Measurements from ENCODE around the gene TSPYL4. TPM values are rescaled to one million over a fixed set of nuclear protein-coding genes. Genes with fewer than 3 reads are reported as not detected.

TSPYL4 gene
- total and polyA plus RNA-seq, 2 donors, result 15.1 to 16.1 TPM

GRCh38 chr6:116248577-116248976 lies 5.3 kb downstream of the TSPYL4 start:
- 97% methylated on average over 2 of the region's 2 CpGs for WGBS
- H3K9me3 ChIP-seq (ENCODE audit: control insufficient read depth in 2 of 2, insufficient read depth in 1 of 2, low read length in 1 of 2), result peaks cover 0 to 5% of the 10 kb centered on the region in 2 donors
- no peaks in the 10 kb centered on the region for H3K36me3 ChIP-seq (ENCODE audit: control insufficient read depth in 2 of 2, insufficient read depth in 2 of 2, low read length in 1 of 2)
- H3K27ac ChIP-seq (ENCODE audit: low read depth in 1 of 2, low read length in 1 of 2), result no peak overlapping the region
- H3K27me3 ChIP-seq (ENCODE audit: control insufficient read depth in 2 of 2, insufficient read depth in 1 of 2, low read length in 1 of 2), result no peaks in the 10 kb centered on the region
- H3K4me3 ChIP-seq (ENCODE audit: low read length in 2 of 2), result no peak overlapping the region
- peaks cover 26 to 28% of the 10 kb centered on the region in 2 donors for H3K4me1 ChIP-seq (ENCODE audit: control insufficient read depth in 2 of 2, insufficient read depth in 2 of 2, low read length in 2 of 2)
- DNase-seq (ENCODE audit: low read depth in 6 of 9, low spot score in 9 of 9), result no peak

DNA sequence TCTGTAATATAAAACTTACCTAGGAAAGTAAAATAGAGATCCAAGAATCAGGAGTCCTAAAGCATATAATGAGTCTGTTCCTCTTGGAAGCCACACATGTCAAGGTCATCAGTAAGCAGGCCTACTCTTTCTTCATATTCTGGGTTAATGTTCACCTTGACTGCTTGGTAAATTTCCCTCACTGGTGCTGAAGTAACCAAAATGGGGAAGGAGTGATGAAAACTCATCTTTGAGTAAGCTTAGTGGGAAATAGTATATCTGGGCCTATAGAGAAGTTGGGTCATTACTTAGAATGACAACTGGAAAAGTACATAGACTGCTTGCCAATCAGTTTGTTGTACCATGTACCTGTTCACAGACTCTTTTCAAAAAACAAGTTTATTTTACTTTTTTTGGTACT lies 6.6 kb downstream of the TSPYL4 start:
- Histone ChIP-seq H3K4me3 (ENCODE audit: low read length in 2 of 2) (no peak overlapping the region), H3K27ac (ENCODE audit: low read depth in 1 of 2, low read length in 1 of 2) (no peak overlapping the region), H3K4me1 (ENCODE audit: control insufficient read depth in 2 of 2, insufficient read depth in 2 of 2, low read length in 2 of 2) (peaks cover 17 to 18% of the 10 kb centered on the region in 2 donors), H3K27me3 (ENCODE audit: control insufficient read depth in 2 of 2, insufficient read depth in 1 of 2, low read length in 1 of 2) (no peaks in the 10 kb centered on the region), H3K9me3 (ENCODE audit: control insufficient read depth in 2 of 2, insufficient read depth in 1 of 2, low read length in 1 of 2) (no peaks in the 10 kb centered on the region), H3K36me3 (ENCODE audit: control insufficient read depth in 2 of 2, insufficient read depth in 2 of 2, low read length in 1 of 2) (no peaks in the 10 kb centered on the region)
- DNase-seq (ENCODE audit: low read depth in 6 of 9, low spot score in 9 of 9), result no peak

DNA sequence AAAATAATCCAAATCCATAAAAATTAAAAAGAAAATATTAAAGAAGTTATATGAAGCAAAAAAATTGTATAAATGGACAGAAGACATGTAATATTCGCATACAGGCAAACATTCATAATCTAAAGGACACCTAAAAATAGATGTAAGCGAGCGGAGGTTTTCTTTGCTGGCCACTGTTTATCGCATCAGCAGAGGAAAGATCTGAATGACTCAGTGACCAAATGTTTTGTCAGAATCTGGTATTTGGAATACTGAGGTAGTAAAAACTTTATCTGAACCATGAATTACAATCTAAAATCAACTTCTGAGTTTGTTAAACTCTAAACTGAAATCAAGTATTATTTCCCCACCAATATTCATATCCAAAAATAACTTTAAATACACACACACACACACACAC lies 7.8 kb downstream of the TSPYL4 start:
- WGBS, result 97% methylated on average over 4 of the region's 4 CpGs
- H3K27me3 ChIP-seq (ENCODE audit: control insufficient read depth in 2 of 2, insufficient read depth in 1 of 2, low read length in 1 of 2), result no peaks in the 10 kb centered on the region
- H3K4me1 ChIP-seq (ENCODE audit: control insufficient read depth in 2 of 2, insufficient read depth in 2 of 2, low read length in 2 of 2), result peaks cover 7 to 8% of the 10 kb centered on the region in 2 donors
- H3K9me3 ChIP-seq (ENCODE audit: control insufficient read depth in 2 of 2, insufficient read depth in 1 of 2, low read length in 1 of 2), result no peaks in the 10 kb centered on the region
- H3K36me3 ChIP-seq (ENCODE audit: control insufficient read depth in 2 of 2, insufficient read depth in 2 of 2, low read length in 1 of 2), result no peaks in the 10 kb centered on the region
- no peak overlapping the region for H3K4me3 ChIP-seq (ENCODE audit: low read length in 2 of 2)
- no peak overlapping the region for H3K27ac ChIP-seq (ENCODE audit: low read depth in 1 of 2, low read length in 1 of 2)
- DNase-seq (ENCODE audit: low read depth in 6 of 9, low spot score in 9 of 9), result no peak

DNA sequence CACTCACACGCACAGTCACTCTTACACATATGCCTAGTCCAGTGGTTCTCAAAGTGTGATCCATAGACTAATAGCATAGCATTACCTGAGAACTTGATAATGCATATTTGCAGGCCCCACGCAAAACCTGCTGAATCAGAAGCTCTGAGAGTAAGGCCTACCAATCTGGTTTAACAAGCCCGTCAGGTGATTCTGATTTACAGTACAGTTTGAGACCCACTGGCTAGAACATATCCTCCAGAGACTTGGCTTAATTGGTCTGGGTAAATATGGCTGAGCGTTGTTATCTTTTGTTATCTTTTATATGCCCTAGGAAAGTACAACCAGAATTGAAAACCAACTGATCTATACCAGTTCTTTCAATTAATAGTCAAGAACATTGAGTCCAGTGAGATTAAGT lies 9.6 kb downstream of the TSPYL4 start:
- H3K36me3 ChIP-seq (ENCODE audit: control insufficient read depth in 2 of 2, insufficient read depth in 2 of 2, low read length in 1 of 2), result no peaks in the 10 kb centered on the region
- H3K9me3 ChIP-seq (ENCODE audit: control insufficient read depth in 2 of 2, insufficient read depth in 1 of 2, low read length in 1 of 2), result no peaks in the 10 kb centered on the region
- H3K27me3 ChIP-seq (ENCODE audit: control insufficient read depth in 2 of 2, insufficient read depth in 1 of 2, low read length in 1 of 2), result no peaks in the 10 kb centered on the region
- H3K27ac ChIP-seq (ENCODE audit: low read depth in 1 of 2, low read length in 1 of 2), result no peak overlapping the region
- no peak for DNase-seq (ENCODE audit: low read depth in 6 of 9, low spot score in 9 of 9)
- 98% methylated on average over 4 of the region's 4 CpGs for WGBS
- no peaks in the 10 kb centered on the region for H3K4me1 ChIP-seq (ENCODE audit: control insufficient read depth in 2 of 2, insufficient read depth in 2 of 2, low read length in 2 of 2)
- no peak overlapping the region for H3K4me3 ChIP-seq (ENCODE audit: low read length in 2 of 2)

DNA sequence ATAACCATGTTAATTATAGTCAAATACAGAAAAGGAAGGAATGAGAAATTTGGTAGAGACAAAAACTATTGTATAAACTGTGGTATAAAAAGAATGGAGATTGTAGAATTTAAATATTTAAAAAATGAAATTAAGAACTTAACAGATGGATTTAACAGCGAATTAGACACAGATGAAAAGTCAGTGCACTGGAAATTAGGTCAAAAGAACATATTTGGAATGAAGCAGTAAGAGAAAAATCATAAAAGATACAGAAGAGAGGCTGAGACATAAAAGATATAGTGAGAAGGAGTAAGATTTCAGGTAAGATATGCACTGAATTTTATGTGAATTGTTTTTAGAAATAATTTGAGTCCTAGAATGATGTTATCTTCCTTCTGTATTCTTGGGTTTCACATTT lies 14.0 kb downstream of the TSPYL4 start:
- Histone ChIP-seq H3K27ac (ENCODE audit: low read depth in 1 of 2, low read length in 1 of 2) (no peak overlapping the region), H3K4me3 (ENCODE audit: low read length in 2 of 2) (no peak overlapping the region), H3K27me3 (ENCODE audit: control insufficient read depth in 2 of 2, insufficient read depth in 1 of 2, low read length in 1 of 2) (no peaks in the 10 kb centered on the region), H3K4me1 (ENCODE audit: control insufficient read depth in 2 of 2, insufficient read depth in 2 of 2, low read length in 2 of 2) (no peaks in the 10 kb centered on the region), H3K36me3 (ENCODE audit: control insufficient read depth in 2 of 2, insufficient read depth in 2 of 2, low read length in 1 of 2) (peaks cover 0 to 3% of the 10 kb centered on the region in 2 donors), H3K9me3 (ENCODE audit: control insufficient read depth in 2 of 2, insufficient read depth in 1 of 2, low read length in 1 of 2) (no peaks in the 10 kb centered on the region)
- WGBS, result 92% methylated on average over 1 of the region's 1 CpG
- DNase-seq (ENCODE audit: low read depth in 6 of 9, low spot score in 9 of 9), result no peak

DNA sequence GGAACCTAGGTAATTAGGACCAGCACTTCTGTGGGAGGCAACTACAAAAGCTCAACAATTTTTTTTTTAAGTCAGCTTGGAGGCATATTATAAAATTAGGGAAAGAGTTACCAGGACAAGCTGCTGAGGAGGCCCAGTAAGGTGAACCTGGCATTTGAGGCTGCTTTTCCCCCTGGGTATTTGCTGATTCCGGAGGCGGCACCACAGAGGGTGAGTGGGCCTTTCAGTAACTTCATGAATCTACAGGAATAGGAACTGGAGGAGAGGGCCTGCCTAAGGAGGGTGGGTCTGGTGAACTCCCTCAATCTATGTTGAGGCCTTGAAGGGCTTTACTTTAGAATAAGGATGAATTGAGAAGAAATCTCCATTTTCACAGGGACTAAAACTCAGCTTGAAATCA lies 14.6 kb downstream of the TSPYL4 start:
- no peak overlapping the region for H3K27ac ChIP-seq (ENCODE audit: low read depth in 1 of 2, low read length in 1 of 2)
- no peak overlapping the region for H3K4me3 ChIP-seq (ENCODE audit: low read length in 2 of 2)
- 99% methylated on average over 2 of the region's 2 CpGs for WGBS
- H3K27me3 ChIP-seq (ENCODE audit: control insufficient read depth in 2 of 2, insufficient read depth in 1 of 2, low read length in 1 of 2), result no peaks in the 10 kb centered on the region
- no peak for DNase-seq (ENCODE audit: low read depth in 6 of 9, low spot score in 9 of 9)
- no peaks in the 10 kb centered on the region for H3K9me3 ChIP-seq (ENCODE audit: control insufficient read depth in 2 of 2, insufficient read depth in 1 of 2, low read length in 1 of 2)
- peaks cover 0 to 3% of the 10 kb centered on the region in 2 donors for H3K36me3 ChIP-seq (ENCODE audit: control insufficient read depth in 2 of 2, insufficient read depth in 2 of 2, low read length in 1 of 2)
- no peaks in the 10 kb centered on the region for H3K4me1 ChIP-seq (ENCODE audit: control insufficient read depth in 2 of 2, insufficient read depth in 2 of 2, low read length in 2 of 2)

DNA sequence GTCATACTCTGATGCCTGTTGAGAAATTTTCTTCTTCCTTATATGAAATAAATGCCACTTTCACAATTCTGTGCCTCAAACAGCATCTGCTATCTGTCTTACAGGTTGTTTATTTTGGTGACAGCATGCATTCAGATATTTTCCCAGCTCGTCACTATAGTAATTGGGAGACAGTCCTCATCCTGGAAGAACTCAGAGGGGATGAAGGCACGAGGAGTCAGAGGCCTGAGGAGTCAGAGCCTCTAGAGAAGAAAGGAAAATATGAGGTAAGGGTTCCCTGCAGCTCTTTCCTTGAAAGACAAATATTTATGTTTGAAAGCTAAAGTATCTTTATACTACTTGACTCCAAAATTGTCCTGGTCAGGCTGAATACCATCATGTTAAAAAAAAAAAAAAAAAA lies 15.8 kb downstream of the TSPYL4 start:
- Histone ChIP-seq H3K27ac (ENCODE audit: low read depth in 1 of 2, low read length in 1 of 2) (no peak overlapping the region), H3K9me3 (ENCODE audit: control insufficient read depth in 2 of 2, insufficient read depth in 1 of 2, low read length in 1 of 2) (no peaks in the 10 kb centered on the region), H3K4me1 (ENCODE audit: control insufficient read depth in 2 of 2, insufficient read depth in 2 of 2, low read length in 2 of 2) (no peaks in the 10 kb centered on the region), H3K4me3 (ENCODE audit: low read length in 2 of 2) (no peak overlapping the region), H3K27me3 (ENCODE audit: control insufficient read depth in 2 of 2, insufficient read depth in 1 of 2, low read length in 1 of 2) (no peaks in the 10 kb centered on the region), H3K36me3 (ENCODE audit: control insufficient read depth in 2 of 2, insufficient read depth in 2 of 2, low read length in 1 of 2) (peaks cover 0 to 3% of the 10 kb centered on the region in 2 donors)
- no peak for DNase-seq (ENCODE audit: low read depth in 6 of 9, low spot score in 9 of 9)
- WGBS, result 93% methylated on average over 2 of the region's 2 CpGs

- Histone ChIP-seq H3K9me3 (ENCODE audit: control insufficient read depth in 2 of 2, insufficient read depth in 1 of 2, low read length in 1 of 2) (no peaks in the 10 kb centered on the region), H3K27me3 (ENCODE audit: control insufficient read depth in 2 of 2, insufficient read depth in 1 of 2, low read length in 1 of 2) (no peaks in the 10 kb centered on the region), H3K4me3 (ENCODE audit: low read length in 2 of 2) (no peak overlapping the region), H3K36me3 (ENCODE audit: control insufficient read depth in 2 of 2, insufficient read depth in 2 of 2, low read length in 1 of 2) (peaks cover 0 to 3% of the 10 kb centered on the region in 2 donors), H3K27ac (ENCODE audit: low read depth in 1 of 2, low read length in 1 of 2) (no peak overlapping the region), H3K4me1 (ENCODE audit: control insufficient read depth in 2 of 2, insufficient read depth in 2 of 2, low read length in 2 of 2) (no peaks in the 10 kb centered on the region)
- DNase-seq (ENCODE audit: low read depth in 6 of 9, low spot score in 9 of 9), result no peak
- 97% methylated on average over 3 of the region's 3 CpGs for WGBS
Observed at GRCh38 chr6:116234689-116235088, 19.2 kb downstream of the TSPYL4 start.

- Histone ChIP-seq H3K9me3 (ENCODE audit: control insufficient read depth in 2 of 2, insufficient read depth in 1 of 2, low read length in 1 of 2) (no peaks in the 10 kb centered on the region), H3K36me3 (ENCODE audit: control insufficient read depth in 2 of 2, insufficient read depth in 2 of 2, low read length in 1 of 2) (no peaks in the 10 kb centered on the region), H3K4me1 (ENCODE audit: control insufficient read depth in 2 of 2, insufficient read depth in 2 of 2, low read length in 2 of 2) (no peaks in the 10 kb centered on the region), H3K27ac (ENCODE audit: low read depth in 1 of 2, low read length in 1 of 2) (no peak overlapping the region), H3K27me3 (ENCODE audit: control insufficient read depth in 2 of 2, insufficient read depth in 1 of 2, low read length in 1 of 2) (no peaks in the 10 kb centered on the region), H3K4me3 (ENCODE audit: low read length in 2 of 2) (no peak overlapping the region)
- DNase-seq (ENCODE audit: low read depth in 6 of 9, low spot score in 9 of 9), result peak in 4 of 9 donors; percentile 18 to 34 (median 19)
- 96% methylated on average over 17 of the region's 17 CpGs for WGBS
Observed at GRCh38 chr6:116229287-116229913, 24.5 kb downstream of the TSPYL4 start.
